WI38 (cell line): ENCODE results near the gene SNED1.

Experiments used
- H3K4me3 ChIP-seq: 2 replicates; pipeline ENCODE4 v1.5.1; 2011; ENCODE audit warnings: low read depth, mild to moderate bottlenecking, control low read depth, low read length
- CTCF ChIP-seq: IDR thresholded peaks from 2 replicates; pipeline ENCODE4 v1.5.1; 2012; ENCODE audit warnings: low read depth, mild to moderate bottlenecking, control low read depth, low read length

The SNED1 gene

DNA sequence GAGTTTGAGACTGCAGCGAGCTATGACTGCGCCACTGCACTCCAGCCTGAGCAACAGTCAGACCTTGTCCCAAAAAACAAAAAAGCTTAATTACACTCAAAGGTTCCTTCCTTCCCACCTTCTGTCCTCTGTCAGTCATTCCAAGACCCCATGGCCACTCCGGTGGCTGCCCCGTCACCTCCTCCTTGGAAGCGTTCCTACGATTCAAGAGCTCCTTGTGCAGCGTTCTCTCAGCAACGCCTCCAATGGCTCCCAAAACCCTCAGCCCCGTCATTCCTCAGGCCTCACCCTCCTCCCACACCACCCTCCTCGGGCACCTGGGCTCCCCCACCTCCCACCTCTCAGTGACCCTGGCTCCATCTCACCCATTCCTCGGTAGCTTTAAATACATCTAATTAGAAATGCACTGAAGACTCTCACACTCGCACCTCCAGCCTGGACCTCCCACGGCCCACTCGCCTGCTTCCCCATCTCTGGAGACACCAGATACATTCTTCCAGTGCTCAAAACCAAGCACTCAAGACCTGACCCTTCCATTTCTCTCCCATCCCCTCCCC lies 142.9 kb downstream of the SNED1 start:
- H3K4me3 ChIP-seq: no peak overlapping the region
- no peak for TF ChIP-seq CTCF

- no peak for TF ChIP-seq CTCF
- H3K4me3 ChIP-seq: no peak overlapping the region
Observed at GRCh38 chr2:241142063-241142462, 143.6 kb downstream of the SNED1 start.

GRCh38 chr2:241142593-241142992 lies 144.2 kb downstream of the SNED1 start:
- no peak overlapping the region for H3K4me3 ChIP-seq
- no peak for TF ChIP-seq CTCF
